Midbrain (tissue), 1 donor: ENCODE results near the gene THAP11.
"Not testable (repeated sequence)": the region's sequence is repeated elsewhere in the genome, so short reads cannot be mapped to it uniquely, and the experiment has no call there.

Source experiments
- DNase-seq: peaks from one replicate; lab custom pipeline; 2025; lab: John Stamatoyannopoulos, UW

The THAP11 gene

DNA sequence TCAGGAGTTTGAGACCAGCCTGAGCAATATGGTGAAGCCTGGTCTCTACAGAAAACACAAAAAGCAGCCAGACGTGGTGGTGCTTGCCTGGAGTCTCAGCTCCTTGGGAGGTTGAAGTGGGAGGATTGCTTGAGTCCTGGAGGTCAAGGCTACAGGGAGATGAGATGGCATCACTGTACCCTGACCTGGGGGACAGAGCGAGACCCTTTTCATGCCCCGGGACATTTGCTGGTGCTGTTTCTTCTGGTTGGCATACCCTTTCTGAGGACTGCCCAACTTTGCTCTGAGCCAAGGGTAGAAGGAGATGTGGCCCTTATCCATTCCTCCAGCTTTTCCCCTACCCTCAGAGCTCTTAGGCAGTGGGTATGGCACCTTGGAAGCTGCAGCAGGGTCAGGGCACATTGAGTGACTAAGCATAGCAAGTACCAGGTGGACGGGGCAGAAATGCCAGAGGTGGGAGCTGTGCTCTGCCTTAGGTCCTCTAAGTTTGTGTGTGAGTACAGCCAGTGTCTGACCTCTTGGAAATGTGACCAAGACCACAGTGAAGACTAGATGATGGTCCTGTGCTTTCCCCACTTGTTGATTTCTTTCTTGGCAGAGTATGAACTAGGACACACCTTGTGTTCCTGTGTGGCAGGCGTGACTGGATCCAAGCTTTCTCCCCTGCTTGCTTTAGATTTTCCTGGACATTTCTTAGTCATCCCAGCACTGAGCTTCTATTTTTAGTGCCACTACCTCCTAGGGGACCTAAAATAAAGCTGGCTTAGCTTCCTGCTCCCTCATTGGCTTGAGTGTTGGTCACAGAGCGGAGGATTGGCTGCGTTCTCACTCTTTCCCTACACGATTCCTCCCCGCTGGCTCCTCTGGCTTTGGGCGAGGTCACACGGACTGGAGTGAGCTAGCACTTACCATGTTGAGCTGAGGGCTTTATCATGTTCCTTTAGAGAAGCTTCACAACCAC is 20.8 kb downstream of the THAP11 start:
- DNase-seq: peak; percentile 29

DNA sequence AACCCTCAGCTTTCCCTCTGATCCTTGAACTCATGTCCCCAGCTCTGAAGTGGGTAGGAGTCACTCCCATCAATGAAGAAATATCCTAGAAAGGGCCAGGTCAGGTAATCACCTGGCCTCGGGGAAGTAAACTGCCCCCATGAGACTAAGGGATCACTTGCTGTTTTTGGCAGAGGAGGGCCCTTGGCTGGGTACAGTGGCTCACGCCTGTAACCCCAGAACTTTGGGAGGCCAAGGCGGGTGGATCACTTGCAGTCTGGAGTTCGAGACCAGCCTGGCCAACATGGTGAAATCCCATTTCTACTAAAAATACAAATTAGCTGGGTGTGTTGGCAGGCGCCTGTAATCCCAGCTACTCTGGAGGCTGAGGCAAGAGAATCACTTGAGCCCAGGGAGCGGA is 21.9 kb downstream of the THAP11 start:
- not testable (repeated sequence) for DNase-seq

DNA sequence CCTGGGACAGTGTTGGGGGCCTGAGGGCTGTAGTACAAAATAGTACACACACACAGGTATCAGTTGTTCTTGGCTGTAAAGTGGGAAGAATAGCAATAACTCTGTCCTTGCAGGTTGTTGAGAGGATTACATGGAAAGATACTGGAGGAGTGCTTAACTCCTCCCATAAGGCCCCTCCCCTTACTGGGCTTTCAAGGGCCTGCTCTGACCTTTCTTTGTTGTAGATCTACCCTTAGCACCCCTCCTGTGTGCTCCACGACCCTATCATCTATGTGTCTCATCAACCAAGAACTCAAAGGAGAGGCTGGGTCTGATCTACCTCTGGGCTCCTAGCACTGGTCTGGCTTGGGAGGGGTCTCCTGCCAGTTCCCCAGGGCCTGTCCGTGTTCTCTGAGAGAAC is 22.5 kb downstream of the THAP11 start:
- no peak for DNase-seq

DNA sequence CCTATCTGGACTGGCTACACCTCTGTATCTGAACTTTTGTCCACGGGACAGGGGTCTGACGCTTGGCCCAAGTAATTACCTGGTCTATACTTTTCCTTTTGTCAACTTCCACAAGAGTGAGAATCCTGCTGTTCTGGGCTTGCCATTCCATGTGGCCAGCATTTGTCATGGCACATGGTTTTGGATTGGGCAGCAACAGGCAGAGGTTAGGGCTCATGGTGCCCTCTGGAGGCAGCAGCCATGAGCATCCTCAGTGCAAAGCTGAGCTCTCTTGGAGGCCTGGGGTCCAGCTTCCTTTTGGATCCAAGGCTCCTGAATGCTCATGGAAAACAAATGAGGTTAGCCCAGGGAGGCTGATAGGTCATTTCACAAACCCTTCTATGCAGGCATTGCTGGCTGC is 23.2 kb downstream of the THAP11 start:
- no peak for DNase-seq

DNA sequence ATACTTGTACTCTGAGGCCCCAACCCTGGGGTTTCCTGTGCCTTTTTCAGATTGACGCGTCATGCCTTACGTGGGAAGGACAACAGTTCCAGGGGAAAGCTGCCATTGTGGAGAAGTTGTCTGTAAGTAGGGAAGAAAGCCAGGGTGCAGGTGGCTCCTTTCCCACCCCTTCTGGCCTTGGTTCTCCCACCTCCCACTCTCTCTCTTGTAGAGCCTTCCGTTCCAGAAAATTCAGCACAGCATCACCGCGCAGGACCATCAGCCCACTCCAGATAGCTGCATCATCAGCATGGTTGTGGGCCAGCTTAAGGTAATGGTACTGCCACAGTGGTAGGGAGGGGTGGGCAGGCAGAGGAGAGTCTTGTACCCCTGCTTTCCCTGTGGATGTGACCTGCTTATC is 26.2 kb downstream of the THAP11 start:
- DNase-seq: no peak

DNA sequence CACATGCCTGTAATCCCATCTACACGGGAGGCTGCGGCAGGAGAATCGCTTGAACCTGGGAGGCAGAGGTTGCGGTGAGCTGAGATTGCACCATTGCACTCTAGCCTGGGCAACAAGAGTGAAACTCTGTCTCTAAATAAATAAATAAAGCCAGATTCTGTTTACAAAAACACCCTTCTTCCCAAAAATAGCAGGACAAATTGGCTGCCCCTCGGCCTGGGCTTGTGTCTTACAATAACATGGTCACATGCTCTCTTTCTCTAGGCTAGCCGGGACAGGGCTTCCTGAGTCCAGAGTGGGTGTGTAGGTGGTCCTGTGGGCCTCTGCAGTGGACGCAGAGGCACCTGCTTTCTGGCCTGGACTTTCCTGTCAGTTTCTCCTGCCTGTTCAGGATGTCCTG is 27.5 kb downstream of the THAP11 start:
- no peak for DNase-seq

DNA sequence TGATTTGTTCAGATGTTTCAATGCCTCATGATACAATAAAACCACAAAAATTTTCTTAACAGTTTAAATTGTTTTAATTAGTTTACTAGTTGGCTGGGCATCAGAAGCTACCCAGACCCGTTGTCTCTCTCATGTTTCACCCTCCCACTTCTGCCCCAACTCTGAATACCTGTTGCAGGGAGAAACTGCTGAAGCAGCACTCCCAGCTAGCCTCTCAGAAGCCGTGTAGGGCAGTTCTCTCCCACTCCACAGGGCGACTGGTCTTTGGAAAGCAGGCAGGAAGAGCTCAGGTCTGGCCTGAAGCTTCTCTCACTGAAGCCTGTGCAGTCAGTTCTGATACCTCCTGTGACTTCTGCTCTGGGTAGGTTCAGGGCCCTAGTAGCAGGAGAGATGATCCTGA is 29.1 kb downstream of the THAP11 start:
- DNase-seq: no peak

DNA sequence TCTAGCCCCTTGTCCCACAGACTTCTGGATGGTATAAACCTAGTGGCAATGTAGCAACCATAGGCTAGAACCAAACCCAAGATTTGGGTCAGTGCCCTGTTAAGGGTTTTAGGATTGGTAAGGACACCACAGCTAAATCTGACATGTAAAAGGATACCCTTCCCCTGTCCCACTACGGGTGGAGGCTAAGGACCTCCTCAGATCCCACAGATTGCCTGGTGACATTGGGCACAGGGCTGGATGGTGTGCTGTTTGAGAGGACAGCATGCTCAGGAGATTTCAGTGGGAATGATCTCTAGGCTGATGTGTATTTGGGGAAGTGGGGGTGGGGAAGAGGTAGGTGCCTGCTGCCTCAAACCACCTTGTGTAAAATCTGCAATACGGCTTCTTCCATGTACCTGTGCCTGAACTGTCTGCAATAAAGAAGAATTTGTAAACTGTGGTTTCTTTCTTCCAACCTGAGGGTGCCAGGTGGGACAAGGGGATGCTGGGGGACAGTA is 30.1 kb downstream of the THAP11 start:
- no peak for DNase-seq

DNA sequence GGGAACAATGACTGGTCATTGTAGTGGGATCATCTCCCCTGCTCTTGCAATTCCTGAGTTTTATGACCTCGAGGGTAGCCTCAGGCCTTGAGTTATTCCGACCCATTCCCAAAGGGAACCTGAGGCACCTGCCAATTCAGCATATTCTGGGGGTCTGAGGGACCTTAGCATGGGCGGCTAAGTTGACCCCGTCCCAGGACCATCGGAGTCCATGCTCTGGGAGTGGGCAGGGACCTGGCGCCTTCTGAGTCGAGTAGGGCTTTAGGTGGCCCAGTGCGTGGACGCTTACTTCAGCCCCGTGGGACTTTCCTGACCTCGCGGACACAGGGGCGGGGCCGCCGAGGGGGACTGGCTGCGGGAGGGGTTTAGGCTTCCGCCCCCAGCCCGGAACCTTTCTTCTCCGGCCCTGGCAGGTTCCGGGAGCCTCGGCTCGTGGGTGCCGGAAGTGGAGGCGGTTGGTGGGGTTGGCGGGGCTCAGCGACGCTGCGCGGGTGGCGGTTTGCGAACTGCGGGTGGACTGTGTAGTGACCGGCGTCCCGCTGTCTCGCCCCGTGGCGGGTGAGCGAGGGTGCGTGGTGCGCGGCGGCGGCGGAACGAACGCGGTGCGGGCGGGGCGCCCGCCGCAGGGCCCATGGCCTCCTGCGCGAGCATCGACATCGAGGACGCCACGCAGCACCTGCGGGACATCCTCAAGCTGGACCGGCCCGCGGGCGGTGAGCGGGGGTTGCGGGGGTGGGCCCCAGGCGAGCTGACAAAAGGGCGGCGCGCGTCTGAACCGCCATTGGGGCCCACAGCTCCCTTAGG is 30.7 kb downstream of the THAP11 start, which contains the start of gene EDC4:
Gene EDC4, plus strand, starts transcription at position 422 of the 804 bp plus-strand sequence. Its CDS starts 210 bp downstream, at position 632.
- peak; percentile 63 for DNase-seq

DNA sequence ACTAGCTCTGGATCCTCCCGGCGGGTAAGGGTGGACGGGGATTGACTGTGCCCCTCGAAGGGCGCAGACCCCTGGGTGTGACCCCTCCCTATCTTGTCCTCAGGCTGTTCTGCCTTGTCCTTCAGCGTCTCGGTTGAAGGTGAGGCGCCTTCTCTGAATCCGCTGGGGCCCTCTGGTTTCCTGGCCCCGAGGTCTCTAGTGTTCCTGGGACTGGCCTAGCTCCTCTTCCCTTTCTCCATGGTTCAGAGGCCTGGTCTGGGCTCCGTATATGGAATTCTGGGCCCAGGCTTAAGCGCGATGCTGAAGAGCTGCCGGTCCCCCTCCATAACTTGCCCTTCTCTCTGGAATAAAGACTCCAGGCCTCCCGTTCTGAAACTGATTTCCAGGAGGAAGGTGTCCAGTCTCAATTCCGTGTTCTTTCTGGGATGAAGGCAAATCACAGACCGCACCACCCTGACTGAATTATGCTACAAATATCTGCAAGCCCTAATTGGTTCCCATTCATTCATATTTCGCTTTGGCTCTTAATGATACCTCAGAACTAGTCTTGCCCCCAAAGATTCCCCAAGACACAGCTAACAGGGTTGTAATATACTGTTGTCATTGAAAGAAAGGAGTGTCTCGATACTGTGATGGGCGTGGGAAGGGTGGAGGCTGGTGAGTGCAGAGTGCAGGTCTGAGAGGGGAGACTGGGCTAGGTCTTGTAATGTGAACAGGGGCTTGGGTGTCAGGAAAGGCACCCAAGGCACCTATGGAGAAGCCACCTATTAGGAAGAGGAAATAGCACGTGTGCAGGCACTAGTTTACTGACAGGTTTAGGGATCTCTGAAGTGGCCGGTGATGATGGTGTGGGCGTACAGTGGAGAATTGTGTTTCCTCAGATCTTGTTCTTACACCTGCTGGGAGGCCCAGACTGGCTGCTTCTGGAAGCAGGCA is 31.6 kb downstream of the THAP11 start:
- no peak for DNase-seq

DNA sequence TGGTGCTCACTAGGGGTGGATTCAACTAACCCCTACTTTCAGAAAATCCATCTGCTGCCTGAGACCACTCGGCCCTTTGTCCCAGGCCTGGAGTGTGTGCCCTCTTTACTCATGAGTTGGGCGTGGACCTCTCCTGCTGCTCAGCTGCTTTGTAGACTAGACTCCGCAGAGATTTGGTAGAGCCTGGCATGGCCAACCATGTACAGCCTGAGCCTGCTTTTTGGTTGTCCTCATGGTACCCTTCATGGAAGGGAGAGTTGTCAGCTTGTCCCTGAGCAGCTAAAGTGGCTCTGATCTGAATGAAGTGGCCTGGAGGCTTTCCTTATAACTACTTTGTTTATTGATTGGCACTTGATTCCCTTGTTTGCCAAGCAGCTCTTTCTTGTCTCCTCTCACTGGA is 32.3 kb downstream of the THAP11 start:
- no peak for DNase-seq

DNA sequence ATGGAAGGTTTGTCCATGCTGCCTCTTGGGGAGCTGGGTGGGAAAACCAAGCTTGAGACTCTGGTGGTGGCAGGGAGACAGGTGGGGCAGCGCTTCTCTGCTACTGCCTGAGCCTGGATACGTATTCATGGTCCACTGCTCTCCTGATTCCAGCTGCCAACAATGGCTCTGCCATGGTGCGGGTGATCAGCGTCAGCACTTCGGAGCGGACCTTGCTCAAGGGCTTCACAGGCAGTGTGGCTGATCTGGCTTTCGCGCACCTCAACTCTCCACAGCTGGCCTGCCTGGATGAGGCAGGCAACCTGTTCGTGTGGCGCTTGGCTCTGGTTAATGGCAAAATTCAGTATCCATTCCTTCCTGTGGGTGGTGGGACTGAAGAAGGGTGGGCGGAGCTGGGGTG is 34.9 kb downstream of the THAP11 start:
- DNase-seq: no peak

DNA sequence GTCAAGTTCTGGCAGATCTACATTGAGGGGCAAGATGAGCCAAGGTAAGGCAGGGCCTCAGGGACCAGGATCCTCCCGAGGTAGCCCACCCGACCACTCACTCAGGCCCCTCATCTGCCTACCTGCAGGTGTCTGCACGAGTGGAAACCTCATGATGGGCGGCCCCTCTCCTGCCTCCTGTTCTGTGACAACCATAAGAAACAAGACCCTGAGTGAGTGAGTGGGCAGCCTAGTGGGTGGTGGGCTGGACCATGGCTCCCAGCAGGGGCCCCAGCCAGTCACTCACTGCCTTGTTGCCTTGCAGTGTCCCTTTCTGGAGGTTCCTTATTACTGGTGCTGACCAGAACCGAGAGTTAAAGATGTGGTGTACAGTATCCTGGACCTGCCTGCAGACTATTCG is 36.1 kb downstream of the THAP11 start:
- DNase-seq: no peak

DNA sequence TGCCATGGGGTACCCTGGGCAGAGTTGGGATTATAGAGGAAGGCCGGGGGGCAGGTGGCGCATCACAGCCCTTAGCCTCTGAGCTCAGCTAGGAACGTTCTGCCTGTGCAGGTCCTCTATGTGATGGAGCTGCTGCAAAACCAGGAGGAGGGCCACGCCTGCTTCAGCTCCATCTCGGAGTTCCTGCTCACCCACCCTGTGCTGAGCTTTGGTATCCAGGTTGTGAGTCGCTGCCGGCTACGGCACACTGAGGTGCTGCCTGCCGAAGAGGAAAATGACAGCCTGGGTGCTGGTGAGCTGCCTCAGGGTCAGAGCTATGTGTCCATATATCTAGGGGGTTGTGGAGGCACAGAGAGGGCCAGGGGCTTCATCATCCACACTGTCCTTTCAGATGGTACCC is 36.7 kb downstream of the THAP11 start:
- DNase-seq: no peak

DNA sequence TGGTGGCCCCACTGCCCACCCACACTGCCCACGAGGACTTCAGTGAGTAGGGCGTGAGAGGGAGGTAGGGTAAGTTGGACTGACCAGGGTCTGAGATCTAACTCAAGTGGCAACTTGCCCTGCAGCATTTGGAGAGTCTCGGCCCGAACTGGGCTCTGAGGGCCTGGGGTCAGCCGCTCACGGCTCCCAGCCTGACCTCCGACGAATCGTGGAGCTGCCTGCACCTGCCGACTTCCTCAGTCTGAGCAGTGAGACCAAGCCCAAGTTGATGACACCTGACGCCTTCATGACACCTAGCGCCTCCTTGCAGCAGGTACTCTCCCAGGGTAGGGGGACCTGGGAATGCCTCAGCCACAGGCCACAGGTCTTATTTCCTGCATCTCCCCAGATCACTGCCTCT is 37.3 kb downstream of the THAP11 start:
- no peak for DNase-seq

DNA sequence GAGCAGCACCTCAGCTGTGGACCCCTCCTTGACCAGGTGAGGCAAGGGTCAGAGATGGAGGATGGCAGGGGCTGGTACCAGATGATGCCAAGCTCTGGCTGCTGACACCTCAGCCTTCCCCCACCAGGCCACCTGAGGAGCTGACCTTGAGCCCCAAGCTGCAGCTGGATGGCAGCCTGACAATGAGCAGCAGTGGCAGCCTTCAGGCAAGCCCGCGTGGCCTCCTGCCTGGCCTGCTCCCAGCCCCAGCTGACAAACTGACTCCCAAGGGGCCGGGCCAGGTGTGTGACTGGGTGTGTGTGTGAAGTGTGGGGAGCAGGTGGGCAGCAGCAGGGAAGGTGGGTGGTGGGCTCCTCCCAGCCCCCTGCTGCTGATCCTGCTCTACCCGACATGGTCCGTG is 37.8 kb downstream of the THAP11 start:
- no peak for DNase-seq

DNA sequence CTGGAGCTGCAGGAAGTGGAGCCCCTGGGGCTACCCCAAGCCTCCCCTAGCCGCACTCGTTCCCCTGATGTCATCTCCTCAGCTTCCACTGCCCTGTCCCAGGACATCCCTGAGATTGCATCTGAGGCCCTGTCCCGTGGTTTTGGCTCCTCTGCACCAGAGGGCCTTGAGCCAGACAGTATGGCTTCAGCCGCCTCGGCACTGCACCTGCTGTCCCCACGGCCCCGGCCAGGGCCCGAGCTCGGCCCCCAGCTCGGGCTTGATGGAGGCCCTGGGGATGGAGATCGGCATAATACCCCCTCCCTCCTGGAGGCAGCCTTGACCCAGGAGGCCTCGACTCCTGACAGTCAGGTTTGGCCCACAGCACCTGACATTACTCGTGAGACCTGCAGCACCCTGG is 38.5 kb downstream of the THAP11 start:
- DNase-seq: no peak

DNA sequence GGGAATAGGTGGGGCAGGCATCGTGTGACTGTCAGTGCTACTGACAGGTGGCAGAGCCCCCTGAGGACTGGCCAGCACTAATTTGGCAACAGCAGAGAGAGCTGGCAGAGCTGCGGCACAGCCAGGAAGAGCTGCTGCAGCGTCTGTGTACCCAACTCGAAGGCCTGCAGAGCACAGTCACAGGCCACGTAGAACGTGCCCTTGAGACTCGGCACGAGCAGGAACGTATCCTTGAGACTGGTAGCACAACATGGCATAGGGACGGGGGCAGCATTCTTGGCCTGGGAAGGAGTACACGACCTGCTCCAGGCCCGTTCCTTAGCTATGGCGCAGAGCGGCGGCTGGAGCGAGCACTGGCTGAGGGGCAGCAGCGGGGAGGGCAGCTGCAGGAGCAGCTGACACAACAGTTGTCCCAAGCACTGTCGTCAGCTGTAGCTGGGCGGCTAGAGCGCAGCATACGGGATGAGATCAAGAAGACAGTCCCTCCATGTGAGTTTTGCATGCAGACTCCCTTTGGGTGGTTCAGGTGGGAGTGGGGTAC is 39.6 kb downstream of the THAP11 start:
- peak; percentile 59 for DNase-seq

DNA sequence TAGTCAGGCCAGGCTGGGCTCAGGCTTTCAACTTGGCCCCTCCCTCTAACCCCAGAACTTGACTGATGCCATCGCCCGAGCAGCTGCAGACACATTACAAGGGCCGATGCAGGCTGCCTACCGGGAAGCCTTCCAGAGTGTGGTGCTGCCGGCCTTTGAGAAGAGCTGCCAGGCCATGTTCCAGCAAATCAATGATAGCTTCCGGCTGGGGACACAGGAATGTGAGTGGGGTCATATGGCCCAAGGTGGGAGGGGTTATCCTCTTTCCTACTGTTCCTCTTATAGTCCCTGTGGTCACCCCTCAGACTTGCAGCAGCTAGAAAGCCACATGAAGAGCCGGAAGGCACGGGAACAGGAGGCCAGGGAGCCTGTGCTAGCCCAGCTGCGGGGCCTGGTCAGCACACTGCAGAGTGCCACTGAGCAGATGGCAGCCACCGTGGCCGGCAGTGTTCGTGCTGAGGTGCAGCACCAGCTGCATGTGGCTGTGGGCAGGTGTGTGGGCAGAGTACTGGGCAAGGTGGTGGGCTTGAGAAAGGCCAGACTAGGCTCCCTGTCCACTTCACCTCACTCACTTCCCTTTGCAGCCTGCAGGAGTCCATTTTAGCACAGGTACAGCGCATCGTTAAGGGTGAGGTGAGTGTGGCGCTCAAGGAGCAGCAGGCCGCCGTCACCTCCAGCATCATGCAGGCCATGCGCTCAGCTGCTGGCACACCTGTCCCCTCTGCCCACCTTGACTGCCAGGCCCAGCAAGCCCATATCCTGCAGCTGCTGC is 40.4 kb downstream of the THAP11 start:
- peak; percentile 86 for DNase-seq

DNA sequence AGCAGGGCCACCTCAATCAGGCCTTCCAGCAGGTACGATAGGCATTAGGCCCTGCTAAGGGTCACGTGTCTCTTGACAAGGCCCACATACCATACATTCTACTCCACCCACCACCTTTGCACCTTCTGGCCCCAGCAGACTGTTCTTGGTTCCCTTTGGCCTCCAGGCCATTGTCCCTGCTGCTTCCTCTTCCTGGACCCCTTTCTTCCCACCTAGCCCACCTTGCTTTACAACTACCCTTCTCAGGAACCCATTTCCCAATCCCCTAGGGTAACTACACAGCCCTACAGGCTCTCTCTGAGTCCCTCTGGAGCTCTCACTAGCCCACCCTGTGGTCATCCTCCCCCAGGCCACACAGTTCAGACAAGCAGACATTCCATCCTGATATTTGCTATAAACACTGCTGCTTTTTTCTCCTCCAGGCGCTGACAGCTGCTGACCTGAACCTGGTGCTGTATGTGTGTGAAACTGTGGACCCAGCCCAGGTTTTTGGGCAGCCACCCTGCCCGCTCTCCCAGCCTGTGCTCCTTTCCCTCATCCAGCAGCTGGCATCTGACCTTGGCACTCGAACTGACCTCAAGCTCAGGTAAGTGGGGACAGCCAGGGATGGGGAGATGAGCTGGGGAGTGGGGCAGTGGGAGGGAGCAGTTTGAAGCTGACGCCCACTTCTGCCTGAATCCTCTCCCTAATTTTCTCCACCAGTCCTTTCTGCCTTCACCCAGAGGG is 41.2 kb downstream of the THAP11 start:
- no peak for DNase-seq
